ENCODE data around the gene C5AR1. TPM values are rescaled to one million over a fixed set of nuclear protein-coding genes. Genes with fewer than 3 reads are reported as not detected.

Gene C5AR1
- total RNA-seq, 1 donor from 2014 or later, result 3.7 TPM

DNA sequence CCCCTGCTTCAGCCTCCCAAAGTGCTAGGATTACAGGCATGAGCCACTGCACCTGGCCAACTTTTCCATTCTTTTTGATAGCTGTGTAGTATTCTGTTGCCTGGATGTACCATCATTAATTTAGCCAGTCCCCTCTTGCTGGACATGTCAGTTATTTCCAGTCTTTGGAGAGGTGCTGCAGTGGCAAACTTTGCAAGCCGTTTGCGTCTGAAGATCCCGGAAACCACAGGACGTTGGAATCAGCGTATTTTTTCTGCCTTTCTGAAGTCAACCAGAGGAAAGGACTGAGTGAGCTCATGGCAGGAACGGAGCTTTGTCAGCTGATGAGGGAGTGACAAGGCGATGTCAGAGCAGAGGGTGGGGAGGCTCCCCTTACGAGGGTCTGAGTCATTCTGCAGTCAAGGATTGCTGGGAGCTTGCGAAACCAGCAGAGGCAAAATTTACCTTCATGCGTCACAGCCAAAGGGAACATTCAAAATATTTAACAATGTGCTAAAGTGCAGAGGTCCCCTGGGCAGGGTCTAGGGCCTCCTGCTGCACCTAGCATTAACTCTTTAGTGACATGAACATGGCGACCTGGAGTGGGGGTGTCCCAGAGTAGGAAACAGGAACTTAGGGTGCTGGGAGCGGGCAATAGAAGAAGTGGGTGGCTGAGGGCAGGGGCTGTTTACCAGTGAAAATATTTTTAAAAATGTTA is 5.6 kb downstream of the C5AR1 start:
- Mint-ChIP-seq H3K4me3 (ENCODE audit: unreplicated experiment) (peak overlapping the region; percentile 49), H3K4me1 (ENCODE audit: low read depth) (peaks cover 20% of the 10 kb centered on the region), H3K36me3 (ENCODE audit: low read depth) (peaks cover under 1% of the 10 kb centered on the region), H3K27ac (ENCODE audit: unreplicated experiment) (peak overlapping the region; percentile 92), H3K9me3 (ENCODE audit: low read depth) (peaks cover 3% of the 10 kb centered on the region), H3K27me3 (ENCODE audit: low read depth) (no peaks in the 10 kb centered on the region)
- TF ChIP-seq, protein P1, sequence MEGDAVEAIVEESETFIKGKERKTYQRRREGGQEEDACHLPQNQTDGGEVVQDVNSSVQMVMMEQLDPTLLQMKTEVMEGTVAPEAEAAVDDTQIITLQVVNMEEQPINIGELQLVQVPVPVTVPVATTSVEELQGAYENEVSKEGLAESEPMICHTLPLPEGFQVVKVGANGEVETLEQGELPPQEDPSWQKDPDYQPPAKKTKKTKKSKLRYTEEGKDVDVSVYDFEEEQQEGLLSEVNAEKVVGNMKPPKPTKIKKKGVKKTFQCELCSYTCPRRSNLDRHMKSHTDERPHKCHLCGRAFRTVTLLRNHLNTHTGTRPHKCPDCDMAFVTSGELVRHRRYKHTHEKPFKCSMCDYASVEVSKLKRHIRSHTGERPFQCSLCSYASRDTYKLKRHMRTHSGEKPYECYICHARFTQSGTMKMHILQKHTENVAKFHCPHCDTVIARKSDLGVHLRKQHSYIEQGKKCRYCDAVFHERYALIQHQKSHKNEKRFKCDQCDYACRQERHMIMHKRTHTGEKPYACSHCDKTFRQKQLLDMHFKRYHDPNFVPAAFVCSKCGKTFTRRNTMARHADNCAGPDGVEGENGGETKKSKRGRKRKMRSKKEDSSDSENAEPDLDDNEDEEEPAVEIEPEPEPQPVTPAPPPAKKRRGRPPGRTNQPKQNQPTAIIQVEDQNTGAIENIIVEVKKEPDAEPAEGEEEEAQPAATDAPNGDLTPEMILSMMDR (IDR thresholded peaks at IDR 0.05), result no peak
- no peak for DNase-seq (ENCODE audit: low spot score)

DNA sequence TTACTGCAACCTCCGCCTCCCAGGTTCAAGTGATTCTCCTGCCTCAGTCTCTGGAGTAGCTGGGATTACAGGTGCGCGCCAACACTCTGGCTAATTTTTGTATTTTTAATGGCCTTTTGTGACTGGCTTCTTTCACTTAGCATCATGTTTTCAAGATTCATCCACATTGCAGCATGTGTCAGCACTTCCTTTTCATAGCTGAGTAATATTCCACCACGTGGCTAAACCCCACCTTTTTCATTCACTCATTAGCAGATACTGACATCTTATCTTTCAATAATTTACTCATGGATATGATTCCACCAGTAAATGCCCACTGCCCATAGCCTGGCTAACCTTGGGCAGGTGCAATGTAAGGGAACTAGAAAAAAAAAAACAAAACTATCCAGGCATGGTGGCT is 6.9 kb downstream of the C5AR1 start:
- Mint-ChIP-seq H3K36me3 (ENCODE audit: low read depth) (peaks cover 6% of the 10 kb centered on the region), H3K27ac (ENCODE audit: unreplicated experiment) (no peak overlapping the region), H3K9me3 (ENCODE audit: low read depth) (peaks cover 3% of the 10 kb centered on the region), H3K4me3 (ENCODE audit: unreplicated experiment) (no peak overlapping the region), H3K4me1 (ENCODE audit: low read depth) (peaks cover 11% of the 10 kb centered on the region), H3K27me3 (ENCODE audit: low read depth) (no peaks in the 10 kb centered on the region)
- TF ChIP-seq, protein P1 (IDR thresholded peaks at IDR 0.05), result no peak
- no peak for DNase-seq (ENCODE audit: low spot score)

DNA sequence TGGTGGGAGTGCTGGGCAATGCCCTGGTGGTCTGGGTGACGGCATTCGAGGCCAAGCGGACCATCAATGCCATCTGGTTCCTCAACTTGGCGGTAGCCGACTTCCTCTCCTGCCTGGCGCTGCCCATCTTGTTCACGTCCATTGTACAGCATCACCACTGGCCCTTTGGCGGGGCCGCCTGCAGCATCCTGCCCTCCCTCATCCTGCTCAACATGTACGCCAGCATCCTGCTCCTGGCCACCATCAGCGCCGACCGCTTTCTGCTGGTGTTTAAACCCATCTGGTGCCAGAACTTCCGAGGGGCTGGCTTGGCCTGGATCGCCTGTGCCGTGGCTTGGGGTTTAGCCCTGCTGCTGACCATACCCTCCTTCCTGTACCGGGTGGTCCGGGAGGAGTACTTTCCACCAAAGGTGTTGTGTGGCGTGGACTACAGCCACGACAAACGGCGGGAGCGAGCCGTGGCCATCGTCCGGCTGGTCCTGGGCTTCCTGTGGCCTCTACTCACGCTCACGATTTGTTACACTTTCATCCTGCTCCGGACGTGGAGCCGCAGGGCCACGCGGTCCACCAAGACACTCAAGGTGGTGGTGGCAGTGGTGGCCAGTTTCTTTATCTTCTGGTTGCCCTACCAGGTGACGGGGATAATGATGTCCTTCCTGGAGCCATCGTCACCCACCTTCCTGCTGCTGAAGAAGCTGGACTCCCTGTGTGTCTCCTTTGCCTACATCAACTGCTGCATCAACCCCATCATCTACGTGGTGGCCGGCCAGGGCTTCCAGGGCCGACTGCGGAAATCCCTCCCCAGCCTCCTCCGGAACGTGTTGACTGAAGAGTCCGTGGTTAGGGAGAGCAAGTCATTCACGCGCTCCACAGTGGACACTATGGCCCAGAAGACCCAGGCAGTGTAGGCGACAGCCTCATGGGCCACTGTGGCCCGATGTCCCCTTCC is 10.5 kb downstream of the C5AR1 start:
- Mint-ChIP-seq H3K9me3 (ENCODE audit: low read depth) (peaks cover under 1% of the 10 kb centered on the region), H3K36me3 (ENCODE audit: low read depth) (peaks cover 8% of the 10 kb centered on the region), H3K4me1 (ENCODE audit: low read depth) (peaks cover 9% of the 10 kb centered on the region), H3K4me3 (ENCODE audit: unreplicated experiment) (no peak overlapping the region), H3K27ac (ENCODE audit: unreplicated experiment) (no peak overlapping the region), H3K27me3 (ENCODE audit: low read depth) (no peaks in the 10 kb centered on the region)
- TF ChIP-seq, protein P1 (IDR thresholded peaks at IDR 0.05), result no peak
- peak; percentile 90 for DNase-seq (ENCODE audit: low spot score)

DNA sequence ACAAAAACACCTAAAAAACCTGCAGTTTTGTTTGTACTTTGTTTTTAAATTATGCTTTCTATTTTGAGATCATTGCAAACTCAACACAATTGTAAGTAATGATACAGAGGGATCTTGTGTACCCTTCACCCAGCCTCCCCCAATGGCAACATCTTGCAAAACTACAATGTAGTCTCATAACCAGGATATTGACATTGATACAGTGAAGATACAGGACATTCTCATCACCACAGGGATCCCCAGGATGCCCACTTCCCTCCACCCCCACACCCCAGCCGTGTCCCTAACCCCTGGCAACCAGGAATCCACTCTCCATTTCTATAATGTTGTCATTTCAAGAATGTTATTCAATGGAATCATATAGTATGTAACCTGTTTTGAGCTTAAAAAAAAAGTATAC is 12.0 kb downstream of the C5AR1 start:
- Mint-ChIP-seq H3K27ac (ENCODE audit: unreplicated experiment) (no peak overlapping the region), H3K27me3 (ENCODE audit: low read depth) (no peaks in the 10 kb centered on the region), H3K4me3 (ENCODE audit: unreplicated experiment) (no peak overlapping the region), H3K4me1 (ENCODE audit: low read depth) (no peaks in the 10 kb centered on the region), H3K36me3 (ENCODE audit: low read depth) (peaks cover 8% of the 10 kb centered on the region), H3K9me3 (ENCODE audit: low read depth) (no peaks in the 10 kb centered on the region)
- no peak for DNase-seq (ENCODE audit: low spot score)
- TF ChIP-seq, protein P1 (IDR thresholded peaks at IDR 0.05), result no peak

DNA sequence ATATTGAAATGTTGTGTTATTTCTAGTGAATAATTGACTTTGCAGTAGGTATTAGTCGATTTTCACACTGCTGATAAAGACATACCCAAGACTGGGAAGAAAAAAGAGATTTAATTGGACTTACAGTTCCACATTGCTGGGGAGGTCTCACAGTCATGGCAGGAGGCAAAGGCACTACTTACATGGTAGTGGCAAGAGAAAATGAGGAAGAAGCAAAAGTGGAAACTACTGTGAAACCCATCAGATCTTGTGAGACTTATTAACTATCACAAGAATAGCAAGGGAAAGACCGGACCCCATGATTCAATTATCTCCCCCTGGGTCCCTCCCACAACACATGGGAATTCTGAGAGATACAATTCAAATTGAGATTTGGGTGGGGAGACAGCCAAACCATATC is 12.4 kb downstream of the C5AR1 start:
- Mint-ChIP-seq H3K36me3 (ENCODE audit: low read depth) (peaks cover 8% of the 10 kb centered on the region), H3K9me3 (ENCODE audit: low read depth) (no peaks in the 10 kb centered on the region), H3K4me1 (ENCODE audit: low read depth) (no peaks in the 10 kb centered on the region), H3K27me3 (ENCODE audit: low read depth) (no peaks in the 10 kb centered on the region), H3K4me3 (ENCODE audit: unreplicated experiment) (no peak overlapping the region), H3K27ac (ENCODE audit: unreplicated experiment) (no peak overlapping the region)
- TF ChIP-seq, protein P1 (IDR thresholded peaks at IDR 0.05), result no peak
- no peak for DNase-seq (ENCODE audit: low spot score)
